HepG2 (cell line): ENCODE data around the gene ABCB9. TPM values are rescaled to one million over a fixed set of nuclear protein-coding genes. Genes with fewer than 3 reads are reported as not detected.

ENCODE experiments used
- ATAC-seq: fragments of 200-7000 bp; cut with Tn5 transposase; 3 replicates; pipeline ENCODE4 v1.9.1; 2020; ENCODE audit warnings: mild to moderate bottlenecking, moderate library complexity
- BruUV-seq: library from RNA; stranded (reverse); fragments of 400-500 nt; replicated peaks from 2 replicates; lab custom pipeline; 2021; lab: Mats Ljungman, UMichigan
- CTCF ChIA-PET: fragments of 300-600 bp; formaldehyde crosslinking; extraction: SDS; loops from one replicate; lab custom pipeline; 2021; ENCODE audit warnings: low total read pairs, inconsistent platforms, low intra/inter-chr PET ratio; lab: Yijun Ruan, JAX
- POLR2A ChIA-PET: fragments of 350-600 bp; sonication (Branson Sonifier 250); formaldehyde crosslinking; loops from one replicate; lab custom pipeline; 2020; ENCODE audit warnings: antibody characterized with exemption, inconsistent platforms; lab: Yijun Ruan, JAX
- DNase-seq: peaks from one replicate; pipeline ENCODE4 v3.0.0-alpha.2; 2015; ENCODE audit warnings: low spot score
- FAIRE-seq: peaks from 3 replicates; lab custom pipeline; 2011; peaks lifted over from hg19 to GRCh38; lab: Jason Lieb, UNC
- H2AFZ ChIP-seq: one replicate; pipeline ENCODE4 v1.6.1; 2011; ENCODE audit warnings: low read length, inconsistent platforms
- H3K27ac ChIP-seq: fragments of 300-600 bp; 3 replicates; pipeline ENCODE4 v1.8.0; 2011; ENCODE audit warnings: mixed run types, mild to moderate bottlenecking, mixed read lengths, low read length, inconsistent platforms; ENCODE audit not compliant: insufficient read depth; ENCODE audit errors: extremely low read length
- H3K27me3 ChIP-seq, 2 experiments: fragments of 200-600 bp in 1 of 2; 2 replicates in 1 of 2; 3 replicates in 1 of 2; pipeline versions ENCODE4 v1.6.0 to v1.8.0; 2011; ENCODE audit warnings: low read length in 2 of 2, mild to moderate bottlenecking in 2 of 2, moderate library complexity in 2 of 2, inconsistent platforms in 1 of 2; ENCODE audit not compliant: insufficient read depth in 2 of 2, control insufficient read depth in 1 of 2
- H3K36me3 ChIP-seq, 2 experiments: fragments of 200-600 bp in 1 of 2; replicated peaks in 1 of 2; 2 replicates in 1 of 2; 3 replicates in 1 of 2; pipeline versions ENCODE4 v1.5.1 to v1.8.0; 2011; ENCODE audit warnings: low read length in 2 of 2, inconsistent platforms in 1 of 2; ENCODE audit not compliant: insufficient read depth in 2 of 2, control insufficient read depth in 1 of 2
- H3K4me1 ChIP-seq: 2 replicates; pipeline ENCODE4 v1.5.1; 2012; ENCODE audit warnings: low read length, inconsistent platforms; ENCODE audit not compliant: insufficient read depth
- H3K4me2 ChIP-seq: 2 replicates; pipeline ENCODE4 v1.6.0; 2011; ENCODE audit warnings: low read depth, low read length, inconsistent platforms
- H3K4me3 ChIP-seq, 3 experiments: fragments of 200-600 bp in 1 of 3; sonication (generic), shearing (Covaris generic) in 1 of 3; replicated peaks in 1 of 3; 2 replicates each; pipeline ENCODE4 v1.5.1; 2011 to 2016; ENCODE audit warnings: low read length in 3 of 3, inconsistent platforms in 2 of 3, low read depth in 2 of 3, mild to moderate bottlenecking in 2 of 3, control low read depth in 1 of 3, mixed read lengths in 1 of 3; ENCODE audit not compliant: insufficient read depth in 1 of 3
- H3K79me2 ChIP-seq: one replicate; pipeline ENCODE4 v1.6.1; 2011; ENCODE audit warnings: low read length, inconsistent platforms; ENCODE audit not compliant: insufficient read depth
- H3K9ac ChIP-seq: 2 replicates; pipeline ENCODE4 v1.6.0; 2011; ENCODE audit warnings: mild to moderate bottlenecking, low read depth, low read length, inconsistent platforms; ENCODE audit not compliant: insufficient read depth
- H3K9me3 ChIP-seq: 2 replicates; pipeline ENCODE4 v1.5.1; 2012; ENCODE audit warnings: mild to moderate bottlenecking, low read length
- H4K20me1 ChIP-seq: 2 replicates; pipeline ENCODE4 v1.6.0; 2011; ENCODE audit warnings: inconsistent platforms, mild to moderate bottlenecking, low read length, moderate library complexity; ENCODE audit not compliant: insufficient read depth
- MLLT10 ChIP-seq: sonication (generic); formaldehyde crosslinking; IDR thresholded peaks from 2 replicates; pipeline ENCODE4 v1.4.0; 2020; ENCODE audit warnings: missing genetic modification reagents
- NPAS2 ChIP-seq: sonication (generic); formaldehyde crosslinking; IDR thresholded peaks from 2 replicates; pipeline ENCODE4 v1.8.0; 2022; ENCODE audit warnings: mild to moderate bottlenecking, missing genetic modification reagents, borderline replicate concordance
- NR2F6 ChIP-seq, 2 experiments: IDR thresholded peaks; 2 replicates each; pipeline ENCODE4 v1.6.1; 2016; ENCODE audit warnings: antibody characterized with exemption in 1 of 2, mild to moderate bottlenecking in 1 of 2
- SIN3B ChIP-seq: fragments of 150-350 bp; IDR thresholded peaks from 2 replicates; pipeline ENCODE4 v1.6.1; 2014; ENCODE audit warnings: low read length
- ZFP36L2 ChIP-seq: sonication (generic); formaldehyde crosslinking; IDR thresholded peaks from 2 replicates; pipeline ENCODE4 v1.4.0; 2020; ENCODE audit warnings: missing genetic modification reagents
- ZIK1 ChIP-seq: sonication (generic); formaldehyde crosslinking; IDR thresholded peaks from 2 replicates; pipeline ENCODE4 v1.5.0; 2020; ENCODE audit warnings: mild to moderate bottlenecking, low read depth, missing genetic modification reagents, borderline replicate concordance
- ZNF350 ChIP-seq: sonication (generic); formaldehyde crosslinking; IDR thresholded peaks from 2 replicates; pipeline ENCODE4 v1.4.0; 2020; ENCODE audit warnings: mild to moderate bottlenecking, low read depth, missing genetic modification reagents, borderline replicate concordance
- ZNF629 ChIP-seq: sonication (generic); formaldehyde crosslinking; conservative IDR thresholded peaks from 2 replicates; pipeline ENCODE4 v1.5.0; 2020; ENCODE audit warnings: missing genetic modification reagents
- ZNF83 ChIP-seq: sonication (generic); formaldehyde crosslinking; IDR thresholded peaks from 2 replicates; pipeline ENCODE4 v1.4.0; 2020; ENCODE audit warnings: missing genetic modification reagents, mild to moderate bottlenecking, borderline replicate concordance
- WGBS: methylation state at CpG from one replicate; pipeline ENCODE4 v1.1.6; 2017; ENCODE audit warnings: low lambda C conversion rate; 5-methylcytosine and 5-hydroxymethylcytosine counted together
- in situ Hi-C: cut with HindIII; loops from 2 replicates; pipeline ENCODE4 v1.10.0; 2017; ENCODE audit warnings: low pct_unique_long_range_greater_than_20kb; ENCODE audit not compliant: extremely low pct_ligation_motif_present
- intact Hi-C: fragments of 100-400 bp; cut with micrococcal nuclease; formaldehyde crosslinking; loops from one replicate; pipeline ENCODE4 v1.10.0; 2022; ENCODE audit not compliant: unreplicated experiment
- polyA plus RNA-seq, 8 experiments: library from polyadenylated mRNA; depleted of rRNA in 3 of 8; stranded (reverse) in 7 of 8; unstranded in 1 of 8; fragments of >200 nt; fragmentation: Illumina TruSeq in 4 of 8; extraction: Trizol in 4 of 8; gene quantifications; 2 replicates each; pipeline versions ENCODE4 v1.2.1 to v1.2.3, GENCODE V29; 2011 to 2016; ENCODE audit warnings: low read depth in 4 of 8, missing spikeins in 1 of 8, mixed read lengths in 1 of 8; ENCODE audit not compliant: insufficient read depth in 1 of 8
- total RNA-seq, 5 experiments: library from RNA; depleted of rRNA; stranded (reverse); fragments of >200 nt; fragmentation: Illumina TruSeq; extraction: Trizol; gene quantifications; 2 replicates each; pipeline ENCODE4 v1.2.3, GENCODE V29; 2016; ENCODE audit warnings: low read depth in 1 of 5
- TF ChIP-seq, protein P1 (sequence below): sonication (generic); formaldehyde crosslinking; IDR thresholded peaks from 2 replicates; pipeline ENCODE4 v1.5.1; 2020; ENCODE audit warnings: mild to moderate bottlenecking, moderate library complexity, missing genetic modification reagents
- TF ChIP-seq, protein P2 (sequence below): sonication (generic); formaldehyde crosslinking; conservative IDR thresholded peaks from 2 replicates; pipeline ENCODE4 v1.4.0; 2020; ENCODE audit warnings: missing genetic modification reagents
- TF ChIP-seq, protein P3 (sequence below): sonication (generic); formaldehyde crosslinking; IDR thresholded peaks from 2 replicates; pipeline ENCODE4 v1.9.0; 2022; ENCODE audit warnings: low read depth, missing genetic modification reagents

Gene ABCB9
- total and polyA plus RNA-seq, 2 of the 13 experiments (the other 11 are each of a cell fraction or from before 2014, with no cell fraction given), result 5.1 to 6.0 TPM

DNA sequence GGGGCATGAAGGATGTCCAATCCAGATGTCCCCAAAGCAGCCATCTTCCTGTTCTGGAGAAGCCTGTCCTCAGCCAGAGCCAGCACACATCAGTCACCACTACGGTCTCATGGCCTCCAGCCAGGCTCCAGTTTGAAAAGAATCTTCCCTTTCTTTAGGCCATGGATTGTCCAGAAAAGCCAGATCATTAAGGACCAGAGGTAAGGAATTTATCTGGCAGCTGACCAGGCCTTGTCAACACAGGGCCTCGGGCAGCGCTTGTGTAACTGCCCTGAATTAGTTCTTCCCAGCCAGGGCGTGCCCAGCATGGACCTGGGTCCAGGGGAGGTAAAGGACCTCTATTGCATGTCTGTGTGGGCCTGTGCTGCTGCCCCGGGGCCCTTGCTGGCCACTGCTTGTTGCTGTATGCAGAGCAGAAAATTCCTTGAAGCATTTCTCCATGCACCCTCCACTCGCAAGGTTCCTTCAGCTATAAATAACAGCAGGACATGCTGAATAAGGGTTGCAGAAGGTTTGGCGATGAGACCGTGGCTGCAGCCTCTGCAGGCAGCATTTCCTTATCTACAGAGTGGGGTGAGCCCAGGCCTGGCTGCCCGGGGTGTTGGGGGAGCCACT lies 48.6 kb downstream of the ABCB9 start (continued):
- TF ChIP-seq, protein P1, sequence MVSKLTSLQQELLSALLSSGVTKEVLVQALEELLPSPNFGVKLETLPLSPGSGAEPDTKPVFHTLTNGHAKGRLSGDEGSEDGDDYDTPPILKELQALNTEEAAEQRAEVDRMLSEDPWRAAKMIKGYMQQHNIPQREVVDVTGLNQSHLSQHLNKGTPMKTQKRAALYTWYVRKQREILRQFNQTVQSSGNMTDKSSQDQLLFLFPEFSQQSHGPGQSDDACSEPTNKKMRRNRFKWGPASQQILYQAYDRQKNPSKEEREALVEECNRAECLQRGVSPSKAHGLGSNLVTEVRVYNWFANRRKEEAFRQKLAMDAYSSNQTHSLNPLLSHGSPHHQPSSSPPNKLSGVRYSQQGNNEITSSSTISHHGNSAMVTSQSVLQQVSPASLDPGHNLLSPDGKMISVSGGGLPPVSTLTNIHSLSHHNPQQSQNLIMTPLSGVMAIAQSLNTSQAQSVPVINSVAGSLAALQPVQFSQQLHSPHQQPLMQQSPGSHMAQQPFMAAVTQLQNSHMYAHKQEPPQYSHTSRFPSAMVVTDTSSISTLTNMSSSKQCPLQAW (CRISPR knock-in tag), result peak; percentile 67; the same call in 1 of the 2 replicates
- no peak for TF ChIP-seq NR2F6 (IDR thresholded peaks at IDR 0.05)
- peak; percentile 41; the same call in 1 of the 2 replicates for TF ChIP-seq NR2F6 (CRISPR knock-in tag; IDR thresholded peaks at IDR 0.05)
- TF ChIP-seq, protein P2, sequence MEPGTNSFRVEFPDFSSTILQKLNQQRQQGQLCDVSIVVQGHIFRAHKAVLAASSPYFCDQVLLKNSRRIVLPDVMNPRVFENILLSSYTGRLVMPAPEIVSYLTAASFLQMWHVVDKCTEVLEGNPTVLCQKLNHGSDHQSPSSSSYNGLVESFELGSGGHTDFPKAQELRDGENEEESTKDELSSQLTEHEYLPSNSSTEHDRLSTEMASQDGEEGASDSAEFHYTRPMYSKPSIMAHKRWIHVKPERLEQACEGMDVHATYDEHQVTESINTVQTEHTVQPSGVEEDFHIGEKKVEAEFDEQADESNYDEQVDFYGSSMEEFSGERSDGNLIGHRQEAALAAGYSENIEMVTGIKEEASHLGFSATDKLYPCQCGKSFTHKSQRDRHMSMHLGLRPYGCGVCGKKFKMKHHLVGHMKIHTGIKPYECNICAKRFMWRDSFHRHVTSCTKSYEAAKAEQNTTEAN (CRISPR knock-in tag), result peak; percentile 74; the same call in 1 of the 2 replicates
- 0 out of 2 replicates have a peak, but pooled peaks have one; percentile 19 for TF ChIP-seq ZIK1
- TF ChIP-seq ZNF83 (CRISPR knock-in tag), result no peak

DNA sequence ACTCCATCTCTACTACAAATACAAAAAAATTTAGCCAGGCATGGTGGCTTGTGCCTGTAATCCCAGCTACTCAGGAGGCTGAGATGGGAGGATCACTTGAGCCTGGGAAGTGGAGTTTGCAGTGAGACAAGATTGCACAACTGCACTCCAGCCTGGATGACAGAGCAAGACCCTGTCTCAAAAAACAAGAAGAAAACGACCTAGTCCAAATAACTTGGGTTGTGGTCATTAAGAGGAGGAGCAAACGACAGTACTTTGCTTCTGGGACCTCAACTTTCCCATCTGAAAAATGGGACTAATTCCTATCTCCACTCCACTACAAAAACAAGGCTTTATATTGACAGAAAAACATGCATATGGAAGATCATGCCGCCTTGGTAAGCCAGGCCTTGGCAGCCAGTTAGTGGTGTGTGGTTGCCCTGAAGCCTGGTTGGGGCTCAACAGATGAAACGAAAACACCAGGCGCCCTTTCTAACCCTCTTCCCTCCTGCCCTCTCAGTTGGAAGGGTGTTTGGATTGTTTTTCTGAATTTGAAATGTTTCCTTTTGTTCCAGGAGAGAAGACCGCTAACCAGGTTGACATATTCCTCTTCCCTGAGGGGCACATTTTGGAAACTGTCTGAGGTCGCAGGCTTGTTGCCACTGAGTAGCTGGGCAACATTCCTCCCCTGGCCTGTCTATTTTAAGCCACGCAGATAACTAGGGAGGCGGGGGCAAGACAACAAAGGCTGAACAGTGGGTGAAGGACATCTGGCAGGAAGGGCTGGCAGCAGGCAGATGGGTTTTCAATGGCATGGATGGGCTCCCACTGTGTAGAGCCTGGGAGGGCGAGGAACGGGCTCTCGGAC lies 56.6 kb downstream of the ABCB9 start:
- Histone ChIP-seq H3K27me3 (no peaks in the 10 kb centered on the region), H3K36me3 (no peaks in the 10 kb centered on the region), H3K4me2 (peak overlapping the region; percentile 32; the same call in 1 of the 2 replicates), H4K20me1 (no peaks in the 10 kb centered on the region), H2AFZ (no peak overlapping the region), H3K79me2 (no peaks in the 10 kb centered on the region), H3K9ac (no peak overlapping the region), H3K4me3 (no peak overlapping the region; a peak in 1 of 6 replicates), H3K9me3 (no peaks in the 10 kb centered on the region), H3K4me1 (peaks cover 36% of the 10 kb centered on the region), H3K27ac (no peak overlapping the region)
- intact Hi-C loops (no loop called here), in situ Hi-C loops (no loop called here)
- FAIRE-seq, result no peak
- BruUV-seq, result no TSS peak
- no peak for DNase-seq
- WGBS, result 39% methylated on average over 12 of the region's 12 CpGs
- ATAC-seq, result peak; percentile 65
- ChIA-PET POLR2A (no interaction called here), CTCF (no interaction called here)
- TF ChIP-seq ZNF629 (CRISPR knock-in tag), result peak; percentile 97
- TF ChIP-seq SIN3B, result no peak
- TF ChIP-seq ZFP36L2, result no peak
- TF ChIP-seq ZNF350, result no peak
- TF ChIP-seq MLLT10 (CRISPR knock-in tag), result no peak
- TF ChIP-seq, protein P1 (CRISPR knock-in tag), result no peak
- TF ChIP-seq NPAS2 (CRISPR knock-in tag), result no peak
- TF ChIP-seq, protein P3, sequence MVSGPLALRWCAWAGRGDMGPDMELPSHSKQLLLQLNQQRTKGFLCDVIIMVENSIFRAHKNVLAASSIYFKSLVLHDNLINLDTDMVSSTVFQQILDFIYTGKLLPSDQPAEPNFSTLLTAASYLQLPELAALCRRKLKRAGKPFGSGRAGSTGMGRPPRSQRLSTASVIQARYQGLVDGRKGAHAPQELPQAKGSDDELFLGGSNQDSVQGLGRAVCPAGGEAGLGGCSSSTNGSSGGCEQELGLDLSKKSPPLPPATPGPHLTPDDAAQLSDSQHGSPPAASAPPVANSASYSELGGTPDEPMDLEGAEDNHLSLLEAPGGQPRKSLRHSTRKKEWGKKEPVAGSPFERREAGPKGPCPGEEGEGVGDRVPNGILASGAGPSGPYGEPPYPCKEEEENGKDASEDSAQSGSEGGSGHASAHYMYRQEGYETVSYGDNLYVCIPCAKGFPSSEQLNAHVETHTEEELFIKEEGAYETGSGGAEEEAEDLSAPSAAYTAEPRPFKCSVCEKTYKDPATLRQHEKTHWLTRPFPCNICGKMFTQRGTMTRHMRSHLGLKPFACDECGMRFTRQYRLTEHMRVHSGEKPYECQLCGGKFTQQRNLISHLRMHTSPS, result peak; percentile 54; the same call in 1 of the 2 replicates
